CD4-positive, alpha-beta T cell treated with Interleukin-2 at 100 ng/mL for 4 hours (primary cell): ENCODE results near the gene PRTFDC1.

Source experiments
- DNase-seq: peaks from one replicate; pipeline ENCODE4 v3.0.0-alpha.2; 2020; ENCODE audit warnings: low spot score

Gene PRTFDC1

DNA sequence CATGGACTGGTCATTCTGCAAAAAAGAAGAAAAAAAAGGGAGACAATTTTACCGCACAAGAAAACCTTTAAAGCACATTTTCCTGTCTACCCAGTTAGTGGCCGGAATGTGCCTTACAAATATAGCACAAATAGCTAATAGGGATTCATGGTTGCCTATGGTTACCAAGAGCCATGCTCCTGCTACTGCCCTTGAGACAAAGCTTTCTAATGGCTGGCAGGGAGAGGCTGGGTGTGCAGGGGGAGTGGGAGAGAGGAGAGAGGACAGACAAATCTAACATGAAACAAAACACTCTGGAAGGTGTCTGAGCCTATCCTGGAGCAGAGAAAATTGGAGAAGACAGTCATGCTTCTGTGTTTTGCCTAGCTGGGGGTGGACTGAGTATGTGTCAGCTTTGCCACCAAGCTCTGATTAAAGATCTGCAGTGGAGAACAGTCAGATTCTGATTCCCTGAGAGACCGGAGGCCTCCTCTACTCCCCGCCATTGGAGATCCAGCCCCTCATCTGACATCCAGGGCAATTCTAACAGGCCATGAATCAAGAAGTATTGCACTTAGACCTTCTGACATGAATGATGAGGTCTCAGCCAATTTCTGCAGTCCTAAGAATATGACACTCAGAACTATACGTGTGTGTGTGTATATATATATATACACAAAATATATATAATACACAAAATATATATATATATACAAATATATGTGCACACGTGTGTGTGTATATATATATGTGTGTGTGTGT is 80.2 kb downstream of the PRTFDC1 start:
- no peak for DNase-seq

DNA sequence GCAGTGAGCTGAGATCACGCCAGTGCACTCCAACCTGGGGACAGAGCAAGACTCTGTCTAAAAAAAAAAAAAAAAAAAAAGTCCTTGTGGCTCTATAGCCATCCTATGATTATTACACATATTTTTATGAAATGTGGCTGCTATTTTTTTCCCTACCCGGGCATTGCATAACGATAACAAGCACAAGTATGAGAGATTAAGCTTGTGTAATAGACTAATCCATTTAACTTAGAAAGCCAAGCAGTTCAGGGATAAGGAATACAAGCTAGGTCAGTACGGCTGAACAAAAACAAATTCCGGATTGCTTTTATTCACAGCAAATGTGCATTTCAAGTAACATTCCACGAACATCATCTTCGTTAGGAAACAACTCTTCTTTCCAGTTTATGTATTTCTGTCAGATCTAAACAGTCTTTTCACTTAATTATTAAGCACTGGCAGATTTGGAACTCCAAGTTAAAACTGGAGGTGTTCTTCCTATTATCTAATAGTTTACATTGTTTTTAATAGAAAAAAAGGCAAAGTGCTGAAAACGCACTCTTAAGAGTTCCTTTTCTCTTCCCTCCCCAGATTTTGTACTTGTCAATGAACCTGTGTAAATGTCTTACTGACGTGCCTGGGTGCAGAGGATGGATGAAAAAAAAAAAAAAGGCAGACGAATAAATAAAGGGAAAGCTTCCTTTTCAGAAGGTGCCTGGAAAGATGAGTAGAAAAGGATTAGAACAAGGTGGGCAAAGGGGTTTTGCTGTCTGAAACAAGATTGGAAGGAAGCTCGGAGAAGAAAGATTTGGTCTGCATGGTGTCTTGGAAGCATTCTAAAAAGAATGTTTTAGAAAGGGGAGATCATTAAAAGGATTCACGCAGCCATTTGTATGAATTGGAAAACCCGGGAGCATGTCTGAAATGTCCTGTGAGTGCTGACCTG is 81.1 kb downstream of the PRTFDC1 start:
- no peak for DNase-seq

DNA sequence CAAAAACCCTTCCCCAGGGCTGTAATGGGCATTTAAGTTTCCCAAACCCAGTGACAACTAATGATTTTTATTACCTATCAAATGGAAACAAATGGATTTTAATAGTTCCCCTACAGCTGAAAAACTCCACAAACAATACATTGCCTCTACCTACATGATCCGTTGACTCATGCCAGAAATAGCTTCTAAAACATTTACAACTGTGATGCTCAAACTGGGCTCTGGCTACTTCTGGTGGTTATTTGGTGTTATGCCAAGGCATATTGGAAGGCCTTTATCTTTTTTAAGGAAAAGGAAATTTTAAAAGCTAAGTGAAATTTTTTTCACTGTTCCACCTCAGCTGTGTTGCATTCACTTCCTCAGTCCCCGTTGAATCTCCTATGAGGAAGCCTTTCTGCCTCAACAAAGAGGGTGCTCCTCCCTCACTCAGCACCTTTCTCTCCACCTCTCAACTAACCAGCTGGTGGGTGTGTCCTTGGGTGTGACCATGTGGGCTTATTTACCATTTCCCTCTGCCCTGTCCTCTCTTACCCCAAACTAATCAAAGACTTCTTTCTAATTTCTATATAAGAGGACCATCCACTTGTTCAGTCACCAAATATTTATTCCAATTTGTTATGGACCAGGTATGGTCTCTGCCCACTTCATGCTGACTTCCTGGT is 82.9 kb downstream of the PRTFDC1 start:
- DNase-seq = no peak

DNA sequence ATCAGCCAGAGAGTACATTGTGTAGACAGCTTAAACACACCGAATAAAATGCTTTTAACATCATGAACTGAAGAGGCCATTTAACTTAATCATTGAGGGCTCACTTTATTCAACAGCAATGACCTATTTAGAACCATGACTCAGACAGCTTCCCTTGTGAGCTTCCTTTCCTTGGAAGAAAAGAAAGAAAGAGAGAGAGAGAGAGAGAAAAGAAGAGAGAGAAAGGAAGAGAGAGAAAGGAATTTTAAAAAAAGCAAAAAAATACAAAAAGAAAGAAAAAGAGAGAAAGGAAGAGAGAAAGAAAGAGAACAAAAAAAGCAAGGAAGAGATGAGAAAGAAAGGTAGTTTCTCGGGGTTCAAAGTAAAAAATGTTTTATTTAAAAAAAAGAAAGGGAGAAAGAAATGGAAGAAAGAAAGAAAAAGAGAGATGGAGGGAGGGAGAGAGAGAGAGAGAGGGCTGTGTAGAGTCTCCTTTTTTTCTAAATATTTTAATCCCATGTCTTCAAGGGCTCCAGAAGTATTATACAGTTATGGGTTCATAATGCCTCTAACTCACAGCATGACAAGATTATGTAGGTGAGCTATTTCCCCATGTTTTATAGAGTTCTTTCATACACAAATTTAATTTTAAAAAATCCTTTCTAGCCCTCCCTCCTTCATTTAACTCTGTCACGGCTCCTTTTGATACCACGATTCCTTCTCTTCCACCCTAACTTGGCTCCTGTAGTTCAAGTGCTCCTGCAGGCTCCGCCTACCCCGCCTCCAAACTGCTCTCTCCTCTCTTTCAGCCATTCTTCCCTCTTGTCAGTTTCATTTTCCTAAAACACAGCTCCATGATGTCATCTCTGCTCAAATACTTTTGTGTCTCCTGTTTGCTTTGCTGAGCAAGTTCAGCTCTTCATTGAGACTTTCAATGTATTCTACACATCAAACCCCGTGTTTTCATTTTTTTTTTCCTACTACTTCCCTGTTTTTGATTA is 85.5 kb downstream of the PRTFDC1 start:
- DNase-seq = no peak

DNA sequence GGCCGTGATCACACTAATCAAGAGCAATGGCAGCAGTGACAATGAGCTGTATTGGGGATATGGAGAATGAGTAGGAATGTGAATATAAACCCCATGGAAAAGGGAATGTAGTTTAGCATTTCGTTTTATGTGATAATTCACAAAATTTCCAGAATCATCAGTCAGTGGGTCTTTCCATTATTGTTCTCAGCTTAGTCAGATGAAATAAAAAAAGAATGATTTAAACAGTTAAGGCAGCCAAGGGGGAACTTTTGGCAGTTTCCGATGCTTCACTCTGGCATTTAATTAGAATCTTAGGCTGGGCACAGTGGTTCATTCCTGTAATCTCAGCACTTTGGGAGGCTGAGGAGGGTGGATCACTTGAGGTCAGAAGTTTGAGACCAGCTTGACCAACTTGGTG is 86.6 kb downstream of the PRTFDC1 start:
- no peak for DNase-seq

DNA sequence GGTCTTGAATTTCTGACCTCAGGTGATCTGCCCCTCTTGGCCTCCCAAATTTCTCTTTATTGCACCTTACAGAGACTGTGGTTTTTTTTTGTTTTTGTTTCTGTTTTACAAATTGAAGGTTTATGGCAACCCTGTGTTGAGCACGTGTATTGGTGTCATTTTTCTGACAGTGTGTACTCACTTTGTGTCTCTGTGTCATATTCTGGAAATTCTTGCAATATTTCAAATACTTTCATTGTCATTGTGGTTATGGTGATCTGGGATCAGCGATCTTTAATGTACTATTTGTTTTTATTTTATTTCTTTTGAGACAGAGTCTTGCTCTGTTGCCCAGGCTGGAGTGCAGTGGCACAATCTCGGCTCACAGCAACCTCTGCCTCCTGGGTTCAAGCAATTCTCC is 89.8 kb downstream of the PRTFDC1 start:
- no peak for DNase-seq

DNA sequence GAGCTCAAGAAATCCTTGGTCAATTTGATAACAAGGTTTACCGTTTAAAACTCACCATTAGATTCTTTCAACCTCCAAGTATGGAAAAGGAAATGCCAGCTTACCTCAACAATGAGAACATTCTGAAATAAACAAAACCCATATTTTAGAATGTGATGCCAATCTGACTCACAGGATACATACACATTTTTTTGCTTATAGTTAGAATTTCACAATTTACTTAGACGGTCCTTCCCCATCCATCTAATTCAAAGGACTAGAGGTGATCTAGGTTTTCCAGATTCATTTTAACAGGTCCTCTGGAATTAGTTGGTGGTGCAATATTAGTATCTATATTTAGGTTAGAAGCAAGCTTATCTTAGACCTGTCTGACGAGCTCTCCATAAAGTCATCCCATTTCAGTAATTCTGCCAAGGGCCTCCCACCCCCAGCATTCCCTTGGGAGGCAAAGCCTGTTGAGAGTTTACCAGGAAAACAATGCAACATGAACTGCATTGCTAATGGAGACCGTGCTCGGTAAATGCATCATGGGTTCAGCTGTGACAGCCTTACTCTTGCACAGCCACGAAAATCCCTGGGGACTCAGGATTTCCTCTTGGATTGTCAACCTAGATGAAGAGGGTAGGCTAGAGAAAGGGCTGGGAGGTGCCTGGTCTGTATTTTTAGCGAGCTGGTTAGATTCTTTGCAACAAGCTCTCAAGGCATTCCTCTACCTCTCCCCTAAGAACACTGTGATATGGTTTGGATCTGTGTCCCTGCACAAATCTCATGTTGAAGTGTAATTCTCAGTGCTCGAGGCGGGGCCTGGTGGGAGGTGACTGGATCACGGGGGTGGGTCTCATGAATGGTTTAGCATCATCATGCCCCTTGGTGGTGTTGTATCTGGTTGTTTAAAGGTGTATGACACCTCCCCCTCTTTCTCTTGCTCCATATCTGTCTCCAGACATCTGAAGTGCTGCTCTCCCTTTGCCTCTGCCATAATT is 93.8 kb downstream of the PRTFDC1 start:
- no peak for DNase-seq

DNA sequence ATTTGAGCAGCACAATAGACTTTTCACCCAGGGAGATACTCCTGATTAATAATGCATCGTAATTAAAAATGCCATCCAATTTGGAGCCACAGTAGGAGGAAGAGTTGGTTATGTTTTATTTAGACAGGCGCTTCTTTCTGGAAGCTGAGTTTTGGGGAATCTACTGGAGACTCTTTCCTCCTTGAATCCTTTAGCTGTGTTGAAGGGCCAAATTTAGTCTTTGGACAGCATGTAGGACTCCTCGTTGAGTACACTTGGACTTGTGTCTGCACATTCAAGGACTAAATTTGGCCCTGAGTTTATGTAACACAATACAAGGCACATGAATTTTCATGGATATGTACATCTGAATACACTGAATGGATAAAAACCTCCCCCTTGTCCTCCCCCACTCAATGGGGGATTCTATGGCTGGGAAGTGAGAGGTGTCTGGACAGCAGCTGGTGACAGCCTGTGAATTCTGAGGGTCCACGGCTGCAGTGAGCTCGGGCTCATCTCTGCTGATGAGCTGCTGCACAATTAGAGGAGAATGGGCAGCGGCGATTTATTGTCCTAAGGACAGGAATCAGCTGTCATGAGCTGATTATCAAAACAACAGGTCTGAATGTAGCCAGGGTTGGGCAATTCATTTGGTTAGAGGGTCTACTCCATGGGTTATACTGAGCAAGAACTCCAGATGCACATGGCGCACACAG is 95.2 kb downstream of the PRTFDC1 start:
- DNase-seq = no peak

DNA sequence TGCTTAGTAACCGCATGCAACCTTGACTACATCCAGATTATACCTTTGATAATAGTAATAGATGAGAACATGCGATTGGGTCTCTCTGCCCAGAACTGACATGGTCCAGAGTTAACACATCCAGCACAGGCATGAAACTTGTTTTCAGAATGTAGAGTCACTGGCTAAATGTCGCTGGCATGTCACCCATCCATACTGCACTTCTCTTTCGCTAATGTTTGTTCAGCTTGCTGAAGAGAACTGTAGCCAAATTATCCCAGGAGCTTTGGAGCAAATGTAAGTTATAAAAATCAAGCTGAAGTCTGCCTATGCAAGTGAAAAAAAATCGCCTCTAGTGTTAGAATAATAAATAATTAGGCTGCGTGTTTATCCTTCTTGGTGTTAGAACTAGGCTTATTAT is 98.2 kb downstream of the PRTFDC1 start:
- DNase-seq = no peak

DNA sequence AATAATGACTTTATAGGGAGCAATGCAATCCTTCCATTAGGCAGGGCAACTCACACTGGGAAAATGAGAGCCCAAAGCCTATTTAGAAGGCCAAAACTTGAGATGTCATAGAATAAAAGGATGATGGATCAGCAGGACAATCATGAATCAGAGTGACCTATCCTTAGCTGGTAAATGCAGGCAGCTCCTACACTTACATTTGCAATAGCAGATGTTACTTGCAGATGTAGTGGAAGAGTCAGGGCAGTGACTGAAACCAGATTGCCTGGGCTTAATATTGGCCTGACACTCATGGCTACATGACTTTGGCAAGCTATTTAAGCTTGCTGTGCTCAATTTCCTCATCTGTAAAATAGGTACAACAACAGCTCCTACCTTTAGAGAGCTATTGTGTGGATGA is 98.7 kb downstream of the PRTFDC1 start:
- DNase-seq = no peak

DNA sequence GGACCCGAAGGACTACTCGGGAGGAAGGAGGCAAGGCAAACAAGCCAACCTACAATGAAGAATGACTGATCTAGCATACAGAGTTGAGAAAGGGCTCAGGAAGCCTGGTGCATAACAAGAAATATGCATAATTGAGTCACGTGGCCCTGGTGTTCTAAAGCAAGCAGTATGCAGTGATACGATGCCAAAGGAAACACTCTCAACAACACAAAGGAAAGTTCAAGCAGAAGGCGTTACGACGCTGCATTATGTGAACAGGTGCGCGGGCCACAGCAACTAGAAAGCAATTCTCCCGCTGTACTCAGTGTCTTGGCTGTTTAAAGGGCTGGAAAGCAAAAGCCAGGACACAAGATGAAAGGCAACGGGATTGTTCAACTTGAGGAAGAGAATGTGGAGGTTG is 100.8 kb downstream of the PRTFDC1 start:
- DNase-seq = no peak

DNA sequence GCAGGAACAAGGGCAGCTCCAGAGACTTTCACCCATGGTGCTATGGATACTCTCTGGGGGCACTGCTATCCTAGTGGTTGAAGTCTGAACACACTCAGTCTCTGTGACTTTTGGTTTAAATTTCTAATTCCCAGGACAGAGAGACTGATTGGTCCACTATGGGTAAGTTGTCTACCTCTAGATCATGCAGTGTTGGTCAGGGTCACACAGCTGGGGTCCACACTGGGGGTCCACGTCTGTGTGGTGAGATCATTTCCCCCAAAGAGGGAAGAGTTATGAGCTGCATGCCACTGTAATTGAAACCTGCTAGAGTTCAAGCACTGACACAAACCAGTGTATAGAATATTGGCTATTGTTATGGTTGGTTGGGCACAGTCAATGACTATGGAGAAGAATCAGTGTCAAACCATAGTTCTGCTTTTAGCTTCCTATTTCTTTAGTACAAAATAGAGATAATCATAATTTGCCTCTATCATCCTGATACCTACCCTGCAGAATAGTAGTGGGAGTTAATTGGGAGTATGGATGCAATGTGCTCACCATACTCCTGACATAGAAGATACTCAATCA is 101.6 kb downstream of the PRTFDC1 start:
- no peak for DNase-seq

DNA sequence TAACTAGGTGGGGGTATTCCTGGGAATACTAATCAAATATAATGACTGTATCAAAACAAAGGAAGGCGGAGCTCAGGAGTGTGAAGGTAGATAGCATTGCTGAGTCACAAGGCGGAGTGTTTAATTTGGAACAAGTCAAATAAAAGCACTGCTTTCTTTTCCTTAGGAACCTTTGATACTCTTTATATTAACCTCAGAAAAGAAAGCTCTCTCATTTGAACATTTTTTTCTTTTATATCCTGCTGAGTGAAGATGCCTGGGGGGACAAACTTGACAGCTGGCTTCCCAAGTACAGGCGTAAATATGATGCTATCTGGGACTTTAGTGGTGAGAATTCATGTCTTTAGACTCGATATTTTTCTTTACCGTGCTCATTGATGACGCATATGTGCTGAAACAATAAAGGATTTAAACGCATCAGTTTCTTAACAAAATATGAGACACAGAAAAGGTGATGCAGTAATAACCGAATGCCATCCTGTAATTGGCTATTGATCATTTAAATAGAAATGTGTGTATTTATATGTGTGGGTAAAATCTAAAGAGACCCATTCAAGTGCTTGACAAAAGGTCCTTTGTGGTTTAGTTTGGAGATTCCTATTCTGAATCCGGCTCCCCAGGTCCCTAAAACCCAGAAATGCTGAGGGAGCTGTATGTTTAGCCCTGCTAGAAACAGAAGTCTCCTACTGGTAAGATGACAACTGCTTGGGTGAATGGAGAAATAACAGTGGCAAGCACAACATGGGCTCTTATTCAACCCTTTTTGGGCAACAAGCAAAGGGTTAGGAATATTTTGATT is 102.7 kb downstream of the PRTFDC1 start:
- no peak for DNase-seq

DNA sequence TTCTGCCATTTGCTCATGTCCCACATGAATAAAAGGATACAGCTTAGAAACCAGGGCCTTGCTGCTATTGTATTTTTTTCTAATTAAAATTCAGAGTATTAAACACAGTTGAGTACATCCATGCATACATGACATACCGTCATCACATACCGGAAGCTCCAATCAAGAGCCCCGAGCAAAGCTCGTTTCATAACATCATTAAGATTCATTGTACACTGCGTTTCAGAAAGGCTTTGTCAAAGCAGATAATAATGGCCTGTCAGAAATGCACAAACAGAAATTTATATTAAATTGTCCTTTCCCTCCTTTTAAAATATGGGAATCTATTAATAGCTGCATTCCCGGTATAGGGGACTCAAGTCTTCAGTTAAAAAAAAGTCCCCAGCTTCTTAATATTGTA is 103.4 kb downstream of the PRTFDC1 start:
- no peak for DNase-seq

DNA sequence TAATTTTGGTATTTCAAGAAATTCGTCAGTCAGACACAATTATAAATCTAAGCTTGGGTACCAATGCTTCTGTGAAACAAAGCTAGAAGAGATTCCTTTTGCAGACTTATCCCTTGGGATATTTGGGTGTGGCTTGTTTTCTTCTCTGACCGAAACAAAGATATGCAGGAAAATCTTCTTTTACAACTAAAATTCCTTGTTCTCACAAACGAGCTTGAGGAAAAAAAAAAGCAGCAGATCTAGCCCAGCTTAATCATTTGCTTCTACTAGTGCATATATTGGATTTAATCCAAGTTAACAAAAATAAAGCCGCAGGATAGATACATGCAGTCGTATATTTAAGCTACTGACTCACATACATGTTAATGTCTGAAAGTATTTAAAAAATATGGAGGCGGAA is 104.2 kb downstream of the PRTFDC1 start:
- DNase-seq = no peak

DNA sequence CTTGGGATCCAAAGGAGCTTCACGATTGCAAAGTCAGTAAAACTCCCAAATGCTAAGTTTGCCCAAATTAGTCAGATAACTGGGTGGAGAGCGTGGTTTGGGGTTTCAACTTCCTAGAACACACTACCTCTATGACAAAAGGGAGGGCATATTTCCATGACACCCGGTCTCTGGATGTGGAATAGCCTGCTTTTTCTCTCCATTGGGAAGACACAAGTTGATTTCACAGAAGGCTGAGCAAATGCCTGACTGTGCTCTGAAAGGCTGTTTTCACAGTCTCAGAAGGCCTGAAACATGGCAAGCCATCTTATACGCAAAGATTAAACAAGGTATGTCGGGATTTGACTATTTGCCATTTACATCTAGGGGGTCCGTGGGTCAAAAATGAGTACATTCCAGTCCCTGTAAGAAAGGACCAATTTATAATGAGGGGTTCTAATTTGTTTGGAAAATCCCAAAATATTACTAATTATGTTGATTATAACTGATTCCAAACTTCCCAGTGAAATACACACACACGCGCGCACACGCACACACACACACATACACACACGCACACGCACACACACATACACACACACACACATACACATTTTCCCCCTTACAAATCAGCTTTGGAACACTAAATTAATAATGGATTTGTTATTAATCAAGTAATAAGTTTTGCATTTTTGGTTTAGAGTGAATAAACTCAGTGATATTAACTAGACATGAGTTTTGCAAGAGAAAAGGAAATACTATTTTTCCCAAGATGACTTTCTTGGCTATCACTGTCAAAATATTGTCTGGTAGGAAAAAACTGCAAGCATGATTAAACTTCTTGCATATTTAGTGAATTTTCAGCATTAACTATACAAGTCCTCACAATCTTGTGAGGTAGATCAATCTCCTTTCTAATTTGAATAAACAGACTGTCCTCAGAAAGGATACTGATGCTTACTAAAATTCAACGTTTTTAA is 105.0 kb downstream of the PRTFDC1 start:
- DNase-seq = no peak

DNA sequence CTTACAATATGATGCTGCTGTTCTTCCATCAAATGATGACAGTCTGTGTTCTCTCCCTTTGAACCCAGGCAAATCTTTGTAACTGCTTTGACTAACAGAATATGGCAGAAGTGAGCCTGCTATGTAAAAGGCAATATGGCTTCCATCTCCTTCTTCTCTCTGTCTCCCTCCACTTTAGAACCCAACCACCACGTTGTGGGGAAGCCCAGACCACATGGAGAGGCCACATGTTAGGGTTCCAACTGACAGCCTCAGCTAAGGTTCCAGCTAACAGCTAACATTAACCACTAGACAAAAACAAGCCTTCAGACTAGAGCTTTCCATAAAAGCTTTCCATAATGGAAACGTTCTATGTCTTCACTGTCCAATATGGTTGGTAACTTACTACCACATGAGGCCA is 107.7 kb downstream of the PRTFDC1 start:
- no peak for DNase-seq
